Fibroblast of skin of abdomen (primary cell): ENCODE measurements around the gene ZNF423.

Experiments
- DNase-seq: peaks from one replicate; pipeline ENCODE4 v3.0.0-alpha.2; 2013

Gene ZNF423

DNA sequence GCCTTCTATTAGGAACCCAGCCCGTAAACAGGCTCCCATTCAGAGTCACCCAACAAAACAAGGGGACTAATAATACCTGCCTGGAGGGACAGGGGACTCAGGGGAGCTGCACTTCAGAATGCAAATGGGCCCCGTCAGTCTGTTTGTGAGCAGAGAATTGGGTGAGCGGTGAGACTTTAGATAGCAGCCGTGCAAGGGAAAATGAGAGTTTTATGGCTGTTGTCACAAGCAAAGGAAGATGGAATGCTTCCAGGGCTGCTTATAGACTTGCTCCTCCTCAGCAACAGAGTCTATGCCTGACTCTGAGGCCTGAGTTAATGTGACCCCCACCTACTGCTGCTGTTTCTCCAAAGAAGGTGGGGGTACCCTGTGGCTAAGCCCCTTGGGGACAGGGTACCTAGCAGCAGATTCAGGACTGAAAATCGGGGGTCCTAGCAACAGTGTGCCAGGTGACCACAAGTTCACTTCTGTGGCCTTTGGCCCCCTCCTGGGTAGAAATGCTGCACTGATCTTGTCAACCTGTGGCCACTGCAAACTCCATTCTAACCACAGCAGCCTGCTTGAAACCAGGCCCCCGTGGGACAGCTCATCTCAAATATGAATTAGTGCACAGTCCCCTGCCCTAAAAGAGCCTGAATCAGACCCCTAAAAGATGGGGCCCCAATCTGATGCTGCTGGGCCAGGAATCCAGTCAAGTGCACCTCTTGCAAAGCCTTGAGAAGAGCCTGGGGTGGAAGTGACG, 355.9 kb downstream of the ZNF423 start:
- no peak for DNase-seq

GRCh38 chr16:49499414-49499785, 356.5 kb downstream of the ZNF423 start:
- DNase-seq: no peak

GRCh38 chr16:49498666-49499413, 357.1 kb downstream of the ZNF423 start:
- DNase-seq: peak; percentile 3

DNA sequence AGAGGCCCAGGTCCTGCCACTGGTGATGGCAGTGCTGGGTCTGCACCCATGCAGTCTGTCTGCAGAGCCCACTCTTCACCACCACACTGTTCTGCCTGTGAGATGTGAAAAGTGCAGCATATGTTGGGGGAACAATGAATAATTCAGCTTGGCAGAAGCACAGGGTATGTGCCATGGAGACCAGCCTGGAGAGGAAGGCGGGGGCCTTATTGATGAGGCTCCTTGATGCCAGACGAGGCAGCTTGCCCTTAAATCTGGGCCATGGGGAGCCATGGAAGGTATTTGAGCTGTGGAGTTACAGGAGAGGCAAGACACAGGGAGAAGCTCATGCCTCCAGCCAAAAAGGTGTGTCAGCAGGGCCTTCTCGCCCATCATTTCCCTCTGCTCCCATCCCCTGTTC, 357.6 kb downstream of the ZNF423 start:
- DNase-seq: no peak

DNA sequence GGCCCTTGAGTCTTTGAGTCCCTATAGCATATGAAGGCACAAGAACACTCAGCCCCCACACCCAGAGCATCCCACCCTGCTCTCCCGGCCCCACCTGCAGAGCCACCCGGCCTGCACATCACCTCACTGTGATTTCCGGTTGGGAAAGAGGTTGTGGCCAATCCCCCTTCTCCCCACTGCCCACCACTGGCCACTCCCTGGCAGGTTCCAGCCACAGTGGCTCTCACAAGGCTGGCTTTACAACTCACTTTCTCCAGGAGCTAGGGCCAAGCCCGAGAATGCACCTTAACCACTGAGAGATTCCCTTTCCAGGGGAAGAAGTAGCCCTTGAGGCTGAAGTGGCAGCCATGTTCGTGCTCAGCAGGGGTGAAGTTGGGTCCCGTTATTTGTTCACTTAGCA, 358.4 kb downstream of the ZNF423 start:
- no peak for DNase-seq

DNA sequence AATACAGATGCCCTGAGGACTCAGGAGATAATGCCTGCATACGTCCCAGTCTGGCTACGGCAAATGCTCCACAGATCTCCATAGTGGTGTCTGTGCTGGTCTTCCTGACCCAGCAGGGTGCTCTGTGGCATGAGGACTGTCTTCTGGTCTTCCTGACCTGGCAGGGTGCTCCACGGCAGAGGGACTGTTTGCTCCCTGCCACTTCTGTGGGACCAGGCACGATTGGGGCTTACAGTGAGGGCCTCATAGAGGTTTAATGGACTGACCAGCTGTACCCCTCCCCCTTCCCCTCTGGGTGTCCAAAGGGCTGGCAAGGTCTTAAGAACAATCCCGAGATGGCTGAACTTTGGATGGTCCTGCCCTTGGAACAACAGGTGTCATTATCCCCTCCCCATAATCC, 359.3 kb downstream of the ZNF423 start:
- DNase-seq: no peak

DNA sequence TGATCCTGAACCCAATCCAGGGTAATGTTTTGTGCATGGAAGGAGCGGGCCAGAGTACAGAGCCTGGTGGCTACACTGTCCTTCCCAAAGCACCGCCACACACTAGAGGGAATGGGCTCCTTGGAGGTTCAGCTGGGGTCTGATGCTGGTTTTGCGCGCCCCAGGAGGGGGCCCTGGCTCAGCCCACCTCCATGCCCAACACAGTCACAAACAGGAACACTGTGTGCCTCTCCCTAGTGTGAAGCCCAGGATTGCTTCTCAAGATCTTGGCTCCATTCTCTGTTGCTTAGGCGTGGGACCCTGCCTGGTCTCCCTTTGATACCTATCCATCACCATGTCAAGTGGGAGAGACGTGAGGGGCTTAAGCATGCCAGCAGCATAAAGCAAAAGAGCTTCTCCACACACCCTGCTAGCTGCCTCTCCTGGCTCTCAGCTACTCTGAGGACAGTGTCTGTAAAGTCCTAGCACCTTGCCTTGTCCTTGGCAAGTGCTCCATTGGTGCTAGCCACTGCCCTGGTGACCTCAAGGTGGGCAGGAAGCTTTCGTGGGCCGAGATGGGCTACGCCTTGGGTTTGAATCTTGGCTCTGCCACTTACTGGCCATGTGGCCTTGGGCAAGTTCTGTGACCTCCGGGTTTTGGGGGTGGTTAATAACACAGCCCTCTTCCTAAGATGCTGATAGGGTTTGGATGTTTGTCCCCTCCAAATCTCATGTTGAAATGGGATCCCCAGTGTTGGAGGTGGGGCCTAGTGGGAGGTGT, 360.1 kb downstream of the ZNF423 start:
- no peak for DNase-seq

GRCh38 chr16:49494891-49495566, 360.9 kb downstream of the ZNF423 start:
- no peak for DNase-seq

DNA sequence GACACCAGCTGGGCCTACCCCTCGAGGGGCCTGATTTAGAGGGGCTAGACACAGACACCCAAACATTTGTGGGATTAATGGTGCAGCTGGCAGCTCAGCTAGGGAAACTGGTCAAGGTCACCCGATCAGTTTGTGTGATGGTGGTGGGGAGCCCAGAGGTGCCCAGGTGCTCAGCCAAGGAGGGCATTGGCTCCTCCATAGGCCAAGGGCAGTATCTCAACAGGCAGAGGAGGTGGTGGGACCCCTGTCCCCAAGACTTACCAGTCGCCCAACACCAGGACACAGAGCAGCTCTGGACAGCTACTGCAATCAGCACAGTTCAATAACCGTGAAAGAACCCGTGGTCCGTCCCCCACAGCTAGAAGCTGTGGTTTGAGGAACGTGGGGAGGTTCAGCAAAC, 361.4 kb downstream of the ZNF423 start:
- no peak for DNase-seq

- DNase-seq: no peak
These were observed 362.1 kb downstream of the ZNF423 start for GRCh38 chr16:49493836-49494235.

DNA sequence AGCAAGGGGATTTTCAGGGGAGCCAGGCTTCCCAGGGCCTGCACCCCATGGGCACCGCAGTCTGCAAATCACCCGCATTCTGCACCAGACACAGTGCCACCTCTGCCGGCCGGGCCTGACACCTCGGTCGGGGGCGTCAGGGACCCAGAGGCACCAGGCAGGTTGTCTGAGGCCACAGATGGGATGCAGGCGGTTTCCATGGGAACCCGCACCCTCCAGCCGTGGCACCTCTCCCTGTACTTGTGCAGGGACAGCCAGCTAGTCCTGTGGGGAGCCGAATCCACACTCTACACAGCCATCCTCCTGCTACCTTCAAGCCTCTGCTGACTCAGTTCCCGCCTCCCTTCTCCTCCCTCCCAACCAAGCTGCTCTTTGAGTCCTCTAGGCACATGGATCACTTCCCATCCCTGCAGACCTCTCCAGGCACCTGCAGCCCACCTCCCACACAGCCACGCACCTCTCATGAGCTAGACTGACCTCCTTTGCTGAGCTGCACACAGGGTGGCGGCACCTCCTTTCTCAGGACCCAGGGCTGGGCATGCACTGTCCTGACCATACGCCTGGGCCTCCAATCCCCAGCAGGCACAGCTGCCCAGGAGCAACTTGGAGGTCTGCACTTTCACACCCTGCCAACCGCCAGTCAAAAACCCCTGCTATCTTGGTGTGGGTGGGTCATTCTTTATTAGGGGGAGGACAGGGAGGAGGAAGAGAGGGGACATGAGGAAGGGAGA, 362.9 kb downstream of the ZNF423 start:
- no peak for DNase-seq

- DNase-seq: peak; percentile 3
These were observed 363.8 kb downstream of the ZNF423 start for GRCh38 chr16:49491771-49492761.

DNA sequence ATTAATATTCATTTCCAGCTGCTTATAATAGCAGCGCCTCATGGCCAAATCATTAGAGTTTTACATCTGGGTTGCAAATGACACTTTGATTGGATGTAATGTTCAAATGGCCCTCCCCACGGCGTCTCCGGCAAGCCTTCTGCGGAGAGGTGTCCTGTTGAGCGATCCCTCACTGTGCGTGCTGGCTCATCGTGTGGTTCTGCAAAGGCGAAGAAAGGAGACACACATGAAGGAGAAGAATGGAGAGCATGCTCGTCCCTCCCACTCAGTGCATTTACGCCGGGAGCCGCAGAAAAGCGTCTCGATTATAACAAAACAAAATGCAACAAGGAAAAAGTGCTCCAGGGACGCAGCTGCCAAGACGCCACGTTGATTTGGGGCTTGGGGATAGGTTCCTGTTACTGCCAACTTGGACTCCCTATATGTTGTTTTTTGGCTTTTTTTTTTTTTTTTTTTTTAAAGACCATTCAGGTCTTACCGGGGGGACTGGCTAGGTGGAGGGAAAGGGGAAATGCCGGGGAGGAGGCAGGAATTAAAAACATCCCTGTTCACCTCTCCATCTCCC, 364.7 kb downstream of the ZNF423 start:
- no peak for DNase-seq

DNA sequence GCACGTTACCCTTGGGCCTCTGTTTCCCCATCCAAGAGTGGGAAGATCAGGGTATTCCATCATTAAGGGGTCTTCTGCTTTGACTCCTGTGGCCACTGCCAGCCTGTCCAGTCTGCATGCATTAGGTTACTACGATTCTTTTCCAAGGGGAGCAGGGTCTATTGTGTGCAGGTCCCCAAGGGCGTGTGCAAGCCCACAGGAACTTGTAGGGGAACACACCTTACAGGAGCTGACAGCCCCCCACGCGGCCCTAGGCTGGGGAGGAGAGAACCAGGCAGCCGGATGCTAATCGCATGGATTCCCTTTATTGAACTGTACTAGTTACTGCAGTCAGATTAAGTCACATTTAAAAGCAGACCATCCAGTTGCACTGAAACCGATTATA, 365.6 kb downstream of the ZNF423 start:
- DNase-seq: no peak

DNA sequence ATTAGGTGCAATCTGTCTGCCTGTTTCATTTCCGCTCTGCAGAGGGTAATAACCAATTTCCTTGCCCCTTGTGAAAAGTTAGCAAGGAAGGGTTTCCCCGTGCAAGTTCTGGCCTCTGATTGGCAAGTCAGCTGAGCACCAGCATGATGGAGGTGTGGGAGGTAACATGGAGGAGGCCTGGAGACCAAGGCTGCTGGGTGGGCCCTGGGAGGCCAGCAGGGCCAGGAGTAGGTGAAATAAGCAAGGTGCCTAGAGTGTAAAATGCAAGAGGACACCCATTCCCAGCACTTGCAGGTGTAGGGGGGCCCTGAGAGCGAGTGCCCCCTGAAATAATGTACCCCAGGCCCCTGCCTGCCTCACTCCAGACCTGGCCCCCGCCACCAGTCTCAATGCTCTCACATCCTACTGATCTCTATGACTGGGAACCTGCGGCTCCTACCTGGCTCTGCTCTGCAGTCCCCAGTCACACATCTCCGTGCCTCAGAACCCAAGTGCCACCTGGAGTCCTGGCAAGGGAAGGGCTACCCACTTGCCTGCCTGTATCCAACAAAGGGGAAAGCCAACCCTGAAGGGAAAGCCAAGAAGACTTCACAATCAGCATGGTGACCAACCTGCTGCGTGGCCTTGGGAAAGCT, 366.1 kb downstream of the ZNF423 start:
- no peak for DNase-seq

DNA sequence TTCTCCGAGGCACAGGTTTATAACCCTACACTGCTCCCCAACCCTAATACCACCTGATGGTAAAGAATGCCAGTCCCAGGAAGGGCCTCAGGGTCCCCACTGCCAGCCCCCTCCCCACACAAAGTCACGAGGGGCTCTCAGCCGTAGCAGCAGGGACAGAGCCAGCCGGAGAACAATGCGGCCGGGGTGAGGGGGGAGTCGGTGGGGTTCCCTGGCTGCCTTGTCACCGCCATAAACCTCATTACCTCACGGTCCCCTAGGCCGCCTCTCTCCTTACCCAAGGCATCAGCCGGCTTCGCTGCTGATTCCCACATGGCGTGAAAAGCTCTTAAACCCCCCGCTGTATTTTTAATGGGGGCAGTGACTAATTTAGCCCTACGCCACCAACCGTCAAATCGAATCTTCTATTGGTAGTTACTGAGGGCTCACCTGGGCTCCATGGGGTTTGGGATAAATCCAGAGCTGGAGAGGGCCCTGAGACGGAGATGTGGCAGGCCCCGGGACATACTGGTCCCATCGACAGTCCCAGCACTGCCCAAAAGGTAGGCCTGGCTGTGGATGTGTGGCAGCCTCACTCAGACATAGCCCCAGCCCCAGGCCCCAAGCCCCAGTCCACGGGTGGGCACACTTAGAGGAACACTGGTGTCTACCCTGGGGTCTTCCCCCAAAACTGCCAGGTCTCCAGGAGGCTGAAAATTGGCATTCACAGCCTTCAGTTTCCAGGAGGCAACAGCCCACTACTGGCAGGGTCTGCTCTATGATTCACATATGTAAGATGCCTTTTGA, 367.0 kb downstream of the ZNF423 start:
- no peak for DNase-seq

- DNase-seq: no peak
These were observed 367.6 kb downstream of the ZNF423 start for GRCh38 chr16:49488336-49488735.

GRCh38 chr16:49487746-49488145, 368.2 kb downstream of the ZNF423 start:
- DNase-seq: no peak

DNA sequence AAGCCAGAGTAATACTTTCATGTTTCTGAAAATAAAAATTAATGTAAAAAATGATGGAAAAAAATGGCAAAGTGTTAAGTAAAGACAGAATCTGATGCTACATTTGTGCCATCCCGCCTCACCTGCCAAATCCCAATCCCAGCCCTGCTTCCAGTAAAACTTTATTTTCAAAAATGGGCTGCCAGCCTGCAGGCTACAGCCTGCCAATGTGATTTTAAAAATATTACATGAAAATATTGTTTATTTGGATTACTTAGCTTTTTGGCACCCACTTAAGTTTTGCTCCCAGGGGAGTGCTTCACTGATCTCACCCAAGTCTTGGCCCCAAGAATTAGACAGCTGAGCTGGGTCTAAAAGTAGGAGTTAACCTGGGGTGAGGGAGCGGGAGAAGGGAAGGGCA, 369.5 kb downstream of the ZNF423 start:
- no peak for DNase-seq
